ENCODE measurements around the gene P2RX4. TPM values are rescaled to one million over a fixed set of nuclear protein-coding genes. Genes with fewer than 3 reads are reported as not detected.
A peak's percentile ranks its signal among the peaks of the same experiment; 100 is the strongest.
"Not testable (repeated sequence)": the region's sequence is repeated elsewhere in the genome, so short reads cannot be mapped to it uniquely, and the experiment has no call there.

Gene P2RX4
- total RNA-seq, 2 donors from 2014 or later: 21.8 to 21.9 TPM

DNA sequence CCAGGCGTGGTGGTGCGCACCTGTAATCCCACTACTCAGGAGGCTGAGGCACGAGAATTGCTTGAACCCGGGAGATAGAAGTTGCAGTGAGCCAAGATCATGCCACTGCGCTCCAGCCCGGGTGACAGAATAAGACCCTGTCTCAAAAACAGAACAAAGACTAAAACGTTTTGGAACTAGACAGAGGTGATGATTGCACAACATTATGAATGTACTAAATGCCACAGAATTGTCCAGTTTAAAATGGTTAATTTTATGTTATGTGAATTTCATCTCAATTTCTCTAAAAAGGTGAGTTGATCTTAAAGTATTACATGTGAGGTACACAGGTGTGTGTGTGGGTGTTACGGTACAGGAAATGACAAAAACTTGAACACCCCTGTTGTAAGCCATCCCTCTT lies 16.5 kb downstream of the P2RX4 start:
- Histone ChIP-seq H3K4me1 (peaks cover 0 to 8% of the 10 kb centered on the region in 2 donors), H3K4me3 (no peak overlapping the region), H3K27ac (no peak overlapping the region), H3K27me3 (no peaks in the 10 kb centered on the region), H3K9me3 (no peaks in the 10 kb centered on the region), H3K36me3 (peaks cover 34% of the 10 kb centered on the region)
- no peak for DNase-seq (ENCODE audit: low spot score)
- TF ChIP-seq, protein P1, sequence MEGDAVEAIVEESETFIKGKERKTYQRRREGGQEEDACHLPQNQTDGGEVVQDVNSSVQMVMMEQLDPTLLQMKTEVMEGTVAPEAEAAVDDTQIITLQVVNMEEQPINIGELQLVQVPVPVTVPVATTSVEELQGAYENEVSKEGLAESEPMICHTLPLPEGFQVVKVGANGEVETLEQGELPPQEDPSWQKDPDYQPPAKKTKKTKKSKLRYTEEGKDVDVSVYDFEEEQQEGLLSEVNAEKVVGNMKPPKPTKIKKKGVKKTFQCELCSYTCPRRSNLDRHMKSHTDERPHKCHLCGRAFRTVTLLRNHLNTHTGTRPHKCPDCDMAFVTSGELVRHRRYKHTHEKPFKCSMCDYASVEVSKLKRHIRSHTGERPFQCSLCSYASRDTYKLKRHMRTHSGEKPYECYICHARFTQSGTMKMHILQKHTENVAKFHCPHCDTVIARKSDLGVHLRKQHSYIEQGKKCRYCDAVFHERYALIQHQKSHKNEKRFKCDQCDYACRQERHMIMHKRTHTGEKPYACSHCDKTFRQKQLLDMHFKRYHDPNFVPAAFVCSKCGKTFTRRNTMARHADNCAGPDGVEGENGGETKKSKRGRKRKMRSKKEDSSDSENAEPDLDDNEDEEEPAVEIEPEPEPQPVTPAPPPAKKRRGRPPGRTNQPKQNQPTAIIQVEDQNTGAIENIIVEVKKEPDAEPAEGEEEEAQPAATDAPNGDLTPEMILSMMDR (IDR thresholded peaks at IDR 0.05): no peak

DNA sequence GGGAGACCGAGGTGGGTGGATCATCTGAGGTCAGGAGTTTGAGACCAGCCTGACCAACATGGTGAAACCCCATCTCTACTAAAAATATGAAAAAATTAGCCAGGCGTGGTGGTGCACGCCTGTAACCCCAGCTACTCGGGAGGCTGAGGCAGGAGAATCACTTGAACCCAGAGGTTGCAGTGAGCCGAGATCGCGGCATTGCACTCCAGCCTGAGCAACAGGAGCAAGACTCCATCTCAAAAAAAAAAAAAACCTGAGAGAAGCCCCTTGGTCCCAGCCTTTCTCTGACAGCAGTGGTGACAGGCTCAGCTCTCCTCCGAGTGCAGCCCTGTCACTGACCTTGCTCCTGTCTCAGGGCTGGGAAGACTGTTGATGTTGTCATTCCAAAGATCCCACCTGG lies 16.9 kb downstream of the P2RX4 start:
- H3K4me1 ChIP-seq; DNase-seq (ENCODE audit: low spot score); H3K27me3 ChIP-seq; H3K4me3 ChIP-seq; H3K27ac ChIP-seq; H3K9me3 ChIP-seq: not testable (repeated sequence)
- H3K36me3 ChIP-seq: peaks cover 31% of the 10 kb centered on the region

DNA sequence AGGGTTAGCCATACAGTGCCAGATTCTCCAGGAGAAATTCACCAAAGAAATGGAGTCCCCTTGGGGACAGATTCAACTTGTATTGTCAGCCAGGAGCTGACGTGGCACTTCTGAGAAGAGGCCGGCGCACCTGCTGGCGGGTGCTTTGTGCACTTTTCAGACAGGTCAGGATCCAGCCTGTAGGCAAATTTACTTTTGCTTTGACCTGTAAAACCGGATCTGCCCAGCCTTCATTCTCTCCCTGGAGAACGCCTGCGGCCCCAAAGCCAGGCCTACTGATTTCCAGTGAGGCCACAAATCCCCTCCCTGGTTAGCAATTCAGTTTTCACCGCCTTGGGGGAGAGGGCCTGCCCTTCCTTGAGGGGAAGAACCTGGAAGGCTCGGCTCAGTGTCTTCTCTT lies 17.4 kb downstream of the P2RX4 start:
- Histone ChIP-seq H3K27me3 (no peaks in the 10 kb centered on the region), H3K9me3 (no peaks in the 10 kb centered on the region), H3K4me1 (peaks cover 0 to 8% of the 10 kb centered on the region in 2 donors), H3K36me3 (peaks cover 29% of the 10 kb centered on the region), H3K4me3 (no peak overlapping the region), H3K27ac (no peak overlapping the region)
- TF ChIP-seq, protein P1 (IDR thresholded peaks at IDR 0.05): no peak
- DNase-seq (ENCODE audit: low spot score): no peak

DNA sequence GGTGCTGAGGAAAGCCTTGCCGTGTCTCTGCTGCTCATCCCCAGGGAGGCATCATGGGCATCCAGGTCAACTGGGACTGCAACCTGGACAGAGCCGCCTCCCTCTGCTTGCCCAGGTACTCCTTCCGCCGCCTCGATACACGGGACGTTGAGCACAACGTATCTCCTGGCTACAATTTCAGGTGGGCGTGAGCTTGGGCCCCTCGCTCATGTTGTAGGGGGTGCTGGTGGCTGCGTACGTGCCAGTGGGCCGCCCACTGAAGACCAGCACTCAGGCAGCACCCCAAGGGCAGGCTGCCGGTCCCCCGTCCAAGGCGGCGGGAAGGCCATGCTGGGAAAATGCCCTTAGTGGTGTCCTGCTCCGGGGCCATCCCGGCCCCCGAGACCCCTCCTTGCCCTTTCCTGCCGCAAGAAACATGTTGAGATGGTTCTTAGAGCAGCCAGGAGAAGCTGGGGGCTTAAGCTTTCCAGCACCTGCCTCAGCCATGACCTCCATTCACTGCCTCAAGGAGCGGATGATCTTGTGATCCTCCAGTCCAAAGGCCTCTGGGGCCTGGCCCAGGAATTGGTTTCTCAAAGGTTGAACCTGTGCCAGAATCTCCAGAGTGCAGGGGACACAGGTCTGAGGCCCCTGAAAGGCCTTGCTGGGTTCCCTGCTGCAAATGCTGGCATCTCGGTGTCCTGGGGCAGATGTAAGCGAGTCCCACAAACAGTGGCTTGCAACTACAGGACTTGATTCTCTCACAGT lies 19.2 kb downstream of the P2RX4 start:
- Histone ChIP-seq H3K4me1 (peaks cover 0 to 8% of the 10 kb centered on the region in 2 donors), H3K4me3 (no peak overlapping the region), H3K27ac (no peak overlapping the region), H3K9me3 (no peaks in the 10 kb centered on the region), H3K27me3 (no peaks in the 10 kb centered on the region), H3K36me3 (peaks cover 33% of the 10 kb centered on the region)
- TF ChIP-seq, protein P1 (IDR thresholded peaks at IDR 0.05): no peak
- no peak for DNase-seq (ENCODE audit: low spot score)

DNA sequence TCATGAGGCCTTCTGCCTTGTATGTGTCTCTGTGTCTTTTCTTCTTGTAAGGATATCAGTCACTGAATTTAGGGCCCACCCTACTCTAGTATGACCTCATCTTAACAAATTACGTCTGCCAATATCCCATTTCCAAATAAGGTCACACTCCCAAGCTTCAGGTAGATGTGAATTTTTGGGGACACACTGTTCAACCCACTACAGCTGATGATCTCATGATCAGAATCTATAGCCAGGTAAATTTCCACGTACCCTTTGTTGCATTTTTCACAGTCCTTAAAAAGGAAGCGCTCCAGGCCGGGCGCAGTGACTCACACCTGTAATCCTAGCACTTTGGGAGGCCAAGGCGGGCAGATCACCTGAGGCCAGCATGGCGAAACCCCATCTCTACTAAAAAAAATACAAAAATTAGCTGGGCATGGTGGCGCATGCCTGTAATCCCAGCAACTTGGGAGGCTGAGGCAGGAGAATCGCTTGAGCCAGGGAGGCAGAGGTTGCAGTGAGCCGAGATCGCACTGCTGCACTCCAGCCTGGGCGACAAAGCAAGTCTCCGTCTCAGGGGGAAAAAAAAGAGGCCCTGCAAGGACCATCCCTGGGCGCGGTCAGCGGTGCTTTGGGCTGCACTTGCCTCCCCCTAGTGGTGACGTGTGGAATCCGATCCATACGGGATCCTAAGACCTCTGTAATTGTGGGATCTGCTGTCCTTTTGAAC lies 20.1 kb downstream of the P2RX4 start:
- not testable (repeated sequence) for H3K4me1 ChIP-seq, H3K4me3 ChIP-seq, H3K9me3 ChIP-seq, H3K27me3 ChIP-seq, H3K27ac ChIP-seq
- TF ChIP-seq, protein P1 (IDR thresholded peaks at IDR 0.05): peak; percentile 81 to 88
- peaks cover 33% of the 10 kb centered on the region for H3K36me3 ChIP-seq
- DNase-seq (ENCODE audit: low spot score): peak; percentile 80

GRCh38 chr12:121230538-121230907 lies 20.6 kb downstream of the P2RX4 start:
- H3K27ac ChIP-seq: no peak overlapping the region
- H3K27me3 ChIP-seq: no peaks in the 10 kb centered on the region
- no peak overlapping the region for H3K4me3 ChIP-seq
- DNase-seq (ENCODE audit: low spot score): no peak
- TF ChIP-seq, protein P1 (IDR thresholded peaks at IDR 0.05): peak in 1 of 2 donors; percentile 2
- H3K9me3 ChIP-seq: no peaks in the 10 kb centered on the region
- peaks cover 0 to 8% of the 10 kb centered on the region in 2 donors for H3K4me1 ChIP-seq
- peaks cover 33% of the 10 kb centered on the region for H3K36me3 ChIP-seq
